BE2C (cell line): ENCODE measurements around the gene FGF14.

Experiments used
- DNase-seq: peaks from one replicate; pipeline ENCODE4 v3.0.0-alpha.2; 2020
- H3K27me3 ChIP-seq: fragments of 250-450 bp; sonication (Bioruptor Pico); 2 replicates; pipeline ENCODE4 v1.5.1; 2020; ENCODE audit warnings: mild to moderate bottlenecking
- H3K36me3 ChIP-seq: fragments of 250-450 bp; sonication (Bioruptor Pico); 2 replicates; pipeline ENCODE4 v1.5.1; 2020; ENCODE audit warnings: mild to moderate bottlenecking
- H3K4me1 ChIP-seq: fragments of 250-450 bp; sonication (Bioruptor Pico); 2 replicates; pipeline ENCODE4 v1.5.1; 2020
- H3K4me3 ChIP-seq: 2 replicates; pipeline ENCODE4 v1.5.1; 2011; ENCODE audit warnings: low read depth, low read length
- H3K9me3 ChIP-seq: fragments of 250-450 bp; sonication (Bioruptor Pico); 2 replicates; pipeline ENCODE4 v1.5.1; 2020
- TF ChIP-seq, protein P1 (sequence below): IDR thresholded peaks from 2 replicates; pipeline ENCODE4 v1.5.1; 2012; ENCODE audit warnings: mild to moderate bottlenecking, low read depth, low read length

The FGF14 gene

DNA sequence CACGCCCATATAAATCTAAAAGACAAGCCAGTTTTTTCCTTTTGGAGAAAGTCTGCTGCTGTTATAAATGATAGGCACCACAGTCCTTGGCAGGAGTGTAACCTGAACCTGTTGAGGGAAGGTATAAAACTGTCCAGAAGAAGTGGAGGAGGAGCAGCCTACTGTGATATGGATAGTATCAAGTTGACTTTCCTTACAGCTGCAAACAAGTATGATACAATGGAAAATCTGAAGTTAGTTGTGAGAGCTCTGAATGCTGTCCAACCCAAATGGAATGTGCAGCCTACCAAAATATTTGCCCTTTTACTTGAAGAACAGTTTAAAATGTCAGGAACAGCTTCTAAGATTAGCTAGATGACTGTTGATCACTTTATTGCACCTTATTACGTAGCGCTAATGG lies 399.6 kb downstream of the FGF14 start:
- TF ChIP-seq, protein P1, sequence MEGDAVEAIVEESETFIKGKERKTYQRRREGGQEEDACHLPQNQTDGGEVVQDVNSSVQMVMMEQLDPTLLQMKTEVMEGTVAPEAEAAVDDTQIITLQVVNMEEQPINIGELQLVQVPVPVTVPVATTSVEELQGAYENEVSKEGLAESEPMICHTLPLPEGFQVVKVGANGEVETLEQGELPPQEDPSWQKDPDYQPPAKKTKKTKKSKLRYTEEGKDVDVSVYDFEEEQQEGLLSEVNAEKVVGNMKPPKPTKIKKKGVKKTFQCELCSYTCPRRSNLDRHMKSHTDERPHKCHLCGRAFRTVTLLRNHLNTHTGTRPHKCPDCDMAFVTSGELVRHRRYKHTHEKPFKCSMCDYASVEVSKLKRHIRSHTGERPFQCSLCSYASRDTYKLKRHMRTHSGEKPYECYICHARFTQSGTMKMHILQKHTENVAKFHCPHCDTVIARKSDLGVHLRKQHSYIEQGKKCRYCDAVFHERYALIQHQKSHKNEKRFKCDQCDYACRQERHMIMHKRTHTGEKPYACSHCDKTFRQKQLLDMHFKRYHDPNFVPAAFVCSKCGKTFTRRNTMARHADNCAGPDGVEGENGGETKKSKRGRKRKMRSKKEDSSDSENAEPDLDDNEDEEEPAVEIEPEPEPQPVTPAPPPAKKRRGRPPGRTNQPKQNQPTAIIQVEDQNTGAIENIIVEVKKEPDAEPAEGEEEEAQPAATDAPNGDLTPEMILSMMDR: no peak
- Histone ChIP-seq H3K4me1 (peaks cover 16% of the 10 kb centered on the region), H3K36me3 (no peaks in the 10 kb centered on the region), H3K27me3 (no peaks in the 10 kb centered on the region), H3K9me3 (no peaks in the 10 kb centered on the region), H3K4me3 (no peak overlapping the region)
- DNase-seq: no peak

- Histone ChIP-seq H3K9me3 (no peaks in the 10 kb centered on the region), H3K27me3 (no peaks in the 10 kb centered on the region), H3K36me3 (no peaks in the 10 kb centered on the region), H3K4me3 (no peak overlapping the region), H3K4me1 (peaks cover 16% of the 10 kb centered on the region)
- TF ChIP-seq, protein P1: no peak
- no peak for DNase-seq
Measured at GRCh38 chr13:102000764-102001163, 401.1 kb downstream of the FGF14 start.

DNA sequence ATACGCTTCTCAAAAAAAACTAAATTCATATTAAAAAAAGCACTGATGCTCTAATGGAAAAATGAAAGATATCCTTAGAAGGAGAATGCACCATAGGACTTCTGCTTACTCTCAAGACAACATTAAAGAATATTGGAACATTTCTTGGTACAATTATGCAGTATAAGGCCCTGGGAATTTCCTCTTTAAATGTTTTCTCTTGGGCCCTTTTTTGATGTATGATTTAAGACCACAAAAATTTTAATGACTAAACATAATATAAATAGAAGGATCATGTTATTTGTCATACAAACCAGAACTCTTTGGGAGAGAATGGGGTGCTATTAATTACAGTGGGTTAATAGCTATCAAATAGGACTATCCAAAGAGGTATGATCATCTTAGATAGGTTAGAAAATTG lies 403.7 kb downstream of the FGF14 start:
- Histone ChIP-seq H3K36me3 (no peaks in the 10 kb centered on the region), H3K4me1 (peaks cover 13% of the 10 kb centered on the region), H3K4me3 (no peak overlapping the region), H3K27me3 (no peaks in the 10 kb centered on the region), H3K9me3 (no peaks in the 10 kb centered on the region)
- no peak for DNase-seq
- TF ChIP-seq, protein P1: no peak

- DNase-seq: no peak
- TF ChIP-seq, protein P1: no peak
Measured at GRCh38 chr13:101996954-101997353, 404.9 kb downstream of the FGF14 start.

DNA sequence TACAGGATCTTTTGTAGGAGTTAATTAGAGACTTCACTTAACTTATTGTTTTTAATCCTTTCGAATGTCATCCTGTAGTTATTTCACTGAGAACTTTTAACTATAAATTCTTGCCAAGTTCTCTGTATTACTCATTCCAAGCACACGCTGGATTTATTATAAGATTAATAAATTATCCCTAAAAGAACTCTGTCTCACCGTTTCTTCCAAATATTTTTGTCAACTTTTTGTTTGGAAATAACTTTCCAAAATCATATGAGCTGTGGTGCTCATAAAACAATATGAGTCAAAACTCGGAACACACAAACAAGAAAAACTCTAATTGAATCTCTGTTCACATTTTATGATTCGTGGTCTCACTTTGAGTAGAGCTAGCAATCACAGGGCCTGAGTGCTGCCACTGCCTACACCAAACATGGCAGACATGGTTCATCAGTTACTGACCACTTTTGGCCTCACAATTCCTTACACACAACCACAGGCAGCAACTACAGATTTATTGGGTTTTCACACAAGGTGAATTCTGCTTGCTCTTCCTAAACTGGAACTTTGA lies 412.0 kb downstream of the FGF14 start:
- H3K36me3 ChIP-seq: no peaks in the 10 kb centered on the region
- TF ChIP-seq, protein P1: no peak
- DNase-seq: no peak
- peaks cover 3% of the 10 kb centered on the region; the same call in 1 of the 2 replicates for H3K9me3 ChIP-seq
- H3K4me1 ChIP-seq: peaks cover 17% of the 10 kb centered on the region
- H3K4me3 ChIP-seq: no peak overlapping the region
- no peaks in the 10 kb centered on the region for H3K27me3 ChIP-seq

More at GRCh38 chr13:101996954-101997353, 404.9 kb downstream of the FGF14 start:
- H3K4me1 ChIP-seq: peaks cover 7% of the 10 kb centered on the region
- no peaks in the 10 kb centered on the region for H3K36me3 ChIP-seq
- H3K27me3 ChIP-seq: no peaks in the 10 kb centered on the region
- no peaks in the 10 kb centered on the region for H3K9me3 ChIP-seq
- H3K4me3 ChIP-seq: no peak overlapping the region

- TF ChIP-seq, protein P1: no peak
- Histone ChIP-seq H3K27me3 (no peaks in the 10 kb centered on the region), H3K36me3 (no peaks in the 10 kb centered on the region), H3K4me1 (peaks cover 19% of the 10 kb centered on the region), H3K4me3 (no peak overlapping the region), H3K9me3 (peaks cover 3% of the 10 kb centered on the region; the same call in 1 of the 2 replicates)
- no peak for DNase-seq
Measured at GRCh38 chr13:101988140-101988539, 413.7 kb downstream of the FGF14 start.
